GM12864 (cell line): ENCODE data around the gene PTPRD.

ENCODE experiments used
- DNase-seq: peaks from one replicate; pipeline ENCODE4 v3.0.0-alpha.2; 2011; ENCODE audit warnings: low read depth
- H3K4me3 ChIP-seq: 2 replicates; pipeline ENCODE4 v1.5.1; 2011; ENCODE audit warnings: mild to moderate bottlenecking, low read depth, low read length, control low read depth
- CTCF ChIP-seq: IDR thresholded peaks from 2 replicates; pipeline ENCODE4 v1.5.1; 2011; ENCODE audit warnings: low read depth, mild to moderate bottlenecking, moderate library complexity, low read length, control low read depth, inconsistent platforms; ENCODE audit errors: missing control alignments

The PTPRD gene

GRCh38 chr9:9182431-9182830 is 1430.4 kb downstream of the PTPRD start:
- H3K4me3 ChIP-seq: no peak overlapping the region
- DNase-seq: no peak
- TF ChIP-seq CTCF: no peak

GRCh38 chr9:9177081-9177480 is 1435.7 kb downstream of the PTPRD start:
- no peak for TF ChIP-seq CTCF
- no peak overlapping the region for H3K4me3 ChIP-seq
- no peak for DNase-seq

- no peak for DNase-seq
Observed at GRCh38 chr9:9174358-9174757, 1438.4 kb downstream of the PTPRD start.

DNA sequence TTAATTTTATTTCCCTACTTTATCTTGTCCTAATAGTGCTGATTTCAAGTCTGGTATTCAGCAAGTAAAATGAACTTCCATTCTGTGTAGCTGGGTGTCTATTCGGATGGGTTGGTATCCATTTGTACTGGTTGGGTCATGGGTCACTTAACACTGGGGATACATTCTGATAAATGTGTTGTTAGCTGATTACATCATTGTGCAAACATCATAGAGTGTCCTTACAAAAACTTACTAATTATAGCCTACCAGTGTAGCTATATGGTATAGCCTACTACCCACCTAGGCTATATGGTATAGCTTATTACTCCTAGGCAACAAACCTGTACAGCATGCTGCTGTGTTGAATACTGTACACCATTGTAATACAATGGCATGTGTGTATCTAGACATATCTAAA is 1439.5 kb downstream of the PTPRD start:
- DNase-seq: no peak
- no peak for TF ChIP-seq CTCF
- no peak overlapping the region for H3K4me3 ChIP-seq

More at GRCh38 chr9:9174358-9174757, 1438.4 kb downstream of the PTPRD start:
- H3K4me3 ChIP-seq: no peak overlapping the region
- no peak for TF ChIP-seq CTCF

DNA sequence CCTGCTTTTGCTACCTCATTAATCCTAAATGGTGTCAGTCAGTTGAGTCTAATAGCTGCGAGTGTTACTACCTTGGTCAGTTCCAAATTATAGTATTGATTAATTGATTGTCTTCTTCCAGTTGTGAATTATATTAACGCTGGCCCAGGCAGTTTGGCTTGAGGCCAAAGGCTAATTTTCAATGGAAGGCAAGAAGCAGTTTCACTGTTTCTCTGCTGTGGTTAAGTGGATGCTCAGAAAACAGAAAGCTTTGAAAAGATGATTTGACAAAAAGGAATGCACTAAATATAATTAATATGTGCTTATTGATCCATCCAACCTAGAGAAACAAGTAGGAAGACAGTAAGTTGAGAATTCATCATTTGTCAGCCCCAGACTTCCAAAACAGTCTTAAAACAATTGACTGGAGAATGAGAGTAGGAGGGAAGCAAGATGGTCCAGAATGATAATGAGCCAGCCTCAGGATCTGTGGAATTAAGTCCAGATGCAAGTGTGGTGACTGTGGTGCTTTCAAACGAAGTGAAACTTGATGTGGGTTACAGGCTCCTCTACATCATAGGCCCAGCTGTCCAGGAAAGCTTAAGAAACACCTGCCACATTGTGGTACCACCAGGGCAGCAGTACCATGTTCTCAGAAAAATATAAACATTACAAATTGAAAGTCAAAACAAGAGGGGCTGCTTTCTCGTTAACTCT is 1442.2 kb downstream of the PTPRD start:
- H3K4me3 ChIP-seq: no peak overlapping the region
- DNase-seq: no peak
- TF ChIP-seq CTCF: no peak

GRCh38 chr9:9142001-9142400 is 1470.8 kb downstream of the PTPRD start:
- no peak for DNase-seq
- TF ChIP-seq CTCF: no peak
- H3K4me3 ChIP-seq: no peak overlapping the region

- H3K4me3 ChIP-seq: no peak overlapping the region
- TF ChIP-seq CTCF: no peak
- no peak for DNase-seq
Observed at GRCh38 chr9:9133526-9133925, 1479.3 kb downstream of the PTPRD start.
